Astrocyte of the cerebellum (primary cell): ENCODE results near the gene LEUTX.

ENCODE experiments used
- DNase-seq: peaks from one replicate; pipeline ENCODE4 v3.0.0-alpha.2; 2011; ENCODE audit warnings: low read depth
- H3K4me3 ChIP-seq: 2 replicates; pipeline ENCODE4 v1.5.1; 2011; ENCODE audit warnings: mild to moderate bottlenecking, low read depth, low read length, moderate library complexity
- in situ Hi-C: cut with HindIII; loops from 2 replicates; pipeline ENCODE4 v1.10.0; 2017; ENCODE audit warnings: low sequenced_read_pairs
- TF ChIP-seq, protein P1 (sequence below): IDR thresholded peaks from 2 replicates; pipeline ENCODE4 v1.5.1; 2012; ENCODE audit warnings: low read length, low read depth, moderate library complexity, mild to moderate bottlenecking; ENCODE audit errors: missing control alignments

The LEUTX gene, protein sequence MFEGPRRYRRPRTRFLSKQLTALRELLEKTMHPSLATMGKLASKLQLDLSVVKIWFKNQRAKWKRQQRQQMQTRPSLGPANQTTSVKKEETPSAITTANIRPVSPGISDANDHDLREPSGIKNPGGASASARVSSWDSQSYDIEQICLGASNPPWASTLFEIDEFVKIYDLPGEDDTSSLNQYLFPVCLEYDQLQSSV

DNA sequence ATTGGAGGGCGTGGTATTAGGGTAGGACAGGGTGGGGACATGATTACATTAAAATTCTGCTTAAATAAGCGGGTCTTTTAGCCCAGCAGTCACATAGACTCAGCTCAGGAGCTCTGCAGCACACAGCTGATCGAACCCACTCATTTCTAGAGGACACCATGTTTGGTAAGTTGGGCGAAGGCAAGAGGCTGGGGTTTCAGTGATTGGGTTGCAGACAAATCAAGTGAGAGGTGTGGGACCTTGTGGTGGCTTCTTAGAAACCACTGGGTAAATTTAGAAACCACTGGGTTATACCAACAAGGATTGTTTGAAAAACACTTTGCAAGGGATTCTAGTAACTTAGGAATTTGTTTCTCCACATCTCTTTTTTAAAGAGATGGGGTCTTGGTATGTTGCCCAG is at the start of gene LEUTX:
Gene LEUTX (plus strand): TSS at position 92 of the 400 bp plus-strand sequence. CDS start 67 bp downstream, at position 159.
- TF ChIP-seq, protein P1, sequence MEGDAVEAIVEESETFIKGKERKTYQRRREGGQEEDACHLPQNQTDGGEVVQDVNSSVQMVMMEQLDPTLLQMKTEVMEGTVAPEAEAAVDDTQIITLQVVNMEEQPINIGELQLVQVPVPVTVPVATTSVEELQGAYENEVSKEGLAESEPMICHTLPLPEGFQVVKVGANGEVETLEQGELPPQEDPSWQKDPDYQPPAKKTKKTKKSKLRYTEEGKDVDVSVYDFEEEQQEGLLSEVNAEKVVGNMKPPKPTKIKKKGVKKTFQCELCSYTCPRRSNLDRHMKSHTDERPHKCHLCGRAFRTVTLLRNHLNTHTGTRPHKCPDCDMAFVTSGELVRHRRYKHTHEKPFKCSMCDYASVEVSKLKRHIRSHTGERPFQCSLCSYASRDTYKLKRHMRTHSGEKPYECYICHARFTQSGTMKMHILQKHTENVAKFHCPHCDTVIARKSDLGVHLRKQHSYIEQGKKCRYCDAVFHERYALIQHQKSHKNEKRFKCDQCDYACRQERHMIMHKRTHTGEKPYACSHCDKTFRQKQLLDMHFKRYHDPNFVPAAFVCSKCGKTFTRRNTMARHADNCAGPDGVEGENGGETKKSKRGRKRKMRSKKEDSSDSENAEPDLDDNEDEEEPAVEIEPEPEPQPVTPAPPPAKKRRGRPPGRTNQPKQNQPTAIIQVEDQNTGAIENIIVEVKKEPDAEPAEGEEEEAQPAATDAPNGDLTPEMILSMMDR, result no peak
- no peak for DNase-seq
- in situ Hi-C loops, result no loop called here
- H3K4me3 ChIP-seq, result no peak within 1 kb of the TSS

DNA sequence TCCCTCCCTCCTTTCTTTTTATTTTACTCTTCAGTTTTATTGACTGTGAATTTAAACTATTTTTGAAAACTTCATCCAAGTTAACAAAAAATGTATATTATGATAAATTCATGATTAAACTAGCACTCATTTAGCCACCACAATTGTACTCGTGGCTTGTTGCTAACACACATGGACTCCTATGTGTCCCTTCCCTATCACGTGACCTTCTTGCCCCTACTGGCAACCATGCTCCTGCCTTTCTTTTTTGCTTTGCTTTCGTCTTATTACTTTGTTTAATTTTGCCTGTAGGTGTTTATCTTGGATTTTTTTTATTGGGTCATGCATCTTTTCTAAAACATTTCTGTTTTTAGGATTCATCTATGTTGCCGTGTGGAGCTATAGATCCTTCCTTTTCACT is 49.1 kb upstream of the LEUTX start:
- H3K4me3 ChIP-seq, result no peak overlapping the region
- TF ChIP-seq, protein P1, result no peak
- in situ Hi-C loops, result no loop called here
- no peak for DNase-seq

DNA sequence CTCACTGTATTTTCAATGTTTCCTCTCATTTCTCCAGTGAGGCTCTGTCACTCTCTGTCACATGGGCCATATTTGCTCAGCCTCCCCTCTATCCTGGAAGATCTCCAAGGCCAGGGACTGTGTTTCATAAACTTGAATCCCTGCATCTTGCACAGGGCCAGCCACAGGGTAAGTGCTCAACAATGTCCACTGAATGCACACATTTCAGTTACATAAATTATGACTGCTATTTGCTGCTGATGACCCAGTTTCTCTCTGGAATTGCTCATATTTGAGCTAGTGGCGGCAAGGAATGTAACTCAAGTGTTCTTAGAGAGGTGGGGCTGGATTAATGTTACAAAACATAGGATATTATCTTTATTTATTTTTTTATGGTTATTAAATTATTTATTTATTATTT is 47.0 kb upstream of the LEUTX start:
- TF ChIP-seq, protein P1, result no peak
- in situ Hi-C loops, result no loop called here

DNA sequence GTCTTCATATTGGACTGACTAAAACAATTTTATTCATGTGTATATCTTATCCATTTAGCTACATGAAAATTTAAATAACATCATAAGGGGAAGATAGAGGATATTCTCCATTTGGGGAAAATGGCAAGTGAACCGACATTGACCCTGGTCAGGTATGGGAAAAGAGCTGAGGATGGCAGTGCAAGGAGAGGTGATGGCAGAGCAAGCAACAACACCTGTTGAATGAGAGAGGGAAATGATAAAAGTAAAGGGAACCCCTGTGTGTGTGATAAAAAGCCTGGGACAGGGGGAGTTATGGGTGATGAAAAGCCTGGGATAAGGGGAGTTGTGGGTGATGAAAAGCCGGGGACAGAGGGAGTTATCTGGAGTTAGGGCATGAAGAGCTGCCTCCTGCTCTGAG is 44.8 kb upstream of the LEUTX start:
- in situ Hi-C loops, result no loop called here
- TF ChIP-seq, protein P1, result no peak
- no peak for DNase-seq

More for the DNA sequence above, 47.0 kb upstream of the LEUTX start:
- no peak overlapping the region for H3K4me3 ChIP-seq
- no peak for DNase-seq

DNA sequence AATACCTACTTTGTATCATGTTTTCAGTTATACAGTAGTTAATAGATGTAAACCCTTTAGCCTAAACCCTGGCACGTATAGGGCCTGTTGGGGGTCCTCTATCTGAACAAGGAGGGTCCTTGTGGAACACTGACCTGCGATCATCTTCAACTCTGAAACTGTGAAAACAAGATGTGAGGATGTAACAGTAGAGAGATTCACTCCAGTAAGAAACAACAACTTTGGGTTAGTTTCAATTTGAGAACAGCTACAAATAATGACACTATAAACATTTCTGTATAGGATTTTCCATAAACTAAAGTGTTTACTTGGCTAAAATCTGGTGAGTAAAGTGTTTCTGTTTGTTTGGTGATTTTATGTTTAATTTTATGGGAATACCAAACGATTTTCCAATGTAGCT is 43.0 kb upstream of the LEUTX start:
- in situ Hi-C loops, result no loop called here
- TF ChIP-seq, protein P1, result no peak

More for the DNA sequence above, 44.8 kb upstream of the LEUTX start:
- H3K4me3 ChIP-seq, result no peak overlapping the region

DNA sequence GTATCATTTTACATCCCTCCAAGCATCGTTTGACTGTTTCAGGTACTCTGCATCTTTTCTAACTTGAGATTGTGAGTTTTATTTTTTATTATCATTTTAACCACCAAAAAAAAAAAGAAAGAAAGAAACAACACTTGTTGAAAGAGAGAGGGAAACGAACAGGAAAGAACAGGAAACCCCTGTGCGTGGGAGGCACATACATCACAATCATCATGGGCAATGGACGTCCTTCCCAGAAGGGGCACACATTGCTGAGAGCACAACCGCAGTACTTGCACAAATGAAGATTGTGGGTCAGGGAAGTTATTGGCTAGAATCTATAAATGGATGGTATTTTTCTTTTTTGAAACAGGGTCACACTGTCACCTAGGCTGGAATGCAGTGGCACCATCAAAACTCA is 42.6 kb upstream of the LEUTX start:
- in situ Hi-C loops, result no loop called here
- TF ChIP-seq, protein P1, result no peak
- DNase-seq, result no peak
- H3K4me3 ChIP-seq, result no peak overlapping the region

More for the DNA sequence above, 43.0 kb upstream of the LEUTX start:
- no peak for DNase-seq
- no peak overlapping the region for H3K4me3 ChIP-seq
